Posterior cingulate gyrus (tissue), 11 donors: ENCODE results near the gene RASSF5.

Source experiments
- DNase-seq, 10 donors: peaks; one replicate each; pipeline versions ENCODE4 v3.0.0 to v3.0.0-alpha.2; 2020 to 2021; ENCODE audit warnings: mixed read lengths in 3 of 10
- intact Hi-C: fragments of 100-400 bp; cut with DNase I; formaldehyde crosslinking; loops from one replicate; pipeline ENCODE4 v1.15.1; 2023

The RASSF5 gene

GRCh38 chr1:206507284-206508129 is at the start of gene RASSF5:
Gene RASSF5 (plus strand): TSS chr1:206507531. CDS start chr1:206507603, 72 bp downstream.
- DNase-seq = peak; percentile 43 to 97 (median 82)
- intact Hi-C loops = loop anchor here (10.0 kb wide), 1 partner anchor 47 kb away; no protein-coding TSS in a partner anchor

GRCh38 chr1:206459703-206460102 is 47.6 kb upstream of the RASSF5 start:
- intact Hi-C loops = no loop called here
- no peak for DNase-seq

- intact Hi-C loops = no loop called here
- no peak for DNase-seq
These were observed 46.4 kb upstream of the RASSF5 start for GRCh38 chr1:206460836-206461426.

- DNase-seq = peak in 4 of 10 donors; percentile 73 to 79 (median 73)
- intact Hi-C loops = no loop called here
These were observed 45.5 kb upstream of the RASSF5 start for GRCh38 chr1:206461602-206462455.

GRCh38 chr1:206463137-206463536 is 44.2 kb upstream of the RASSF5 start:
- peak in 1 of 10 donors; percentile 24 for DNase-seq
- intact Hi-C loops = no loop called here

GRCh38 chr1:206463911-206464310 is 43.4 kb upstream of the RASSF5 start:
- peak in 1 of 10 donors; percentile 44 for DNase-seq
- intact Hi-C loops = no loop called here

GRCh38 chr1:206464456-206464964 is 42.8 kb upstream of the RASSF5 start:
- DNase-seq = peak in 2 of 10 donors; percentile 14 to 80
- intact Hi-C loops = no loop called here

- DNase-seq = no peak
- intact Hi-C loops = no loop called here
These were observed 41.4 kb upstream of the RASSF5 start for GRCh38 chr1:206465951-206466350.

- DNase-seq = peak in 5 of 10 donors; percentile 27 to 83 (median 52)
- intact Hi-C loops = no loop called here
These were observed 40.3 kb upstream of the RASSF5 start for GRCh38 chr1:206466840-206467649.

- peak in 5 of 10 donors; percentile 21 to 89 (median 39) for DNase-seq
- intact Hi-C loops = no loop called here
These were observed 39.4 kb upstream of the RASSF5 start for GRCh38 chr1:206467915-206468314.

- intact Hi-C loops = no loop called here
- DNase-seq = no peak
These were observed 38.8 kb upstream of the RASSF5 start for GRCh38 chr1:206468571-206468970.

- peak in 1 of 10 donors; percentile 35 for DNase-seq
- intact Hi-C loops = no loop called here
These were observed 37.9 kb upstream of the RASSF5 start for GRCh38 chr1:206469411-206469932.

GRCh38 chr1:206469933-206470691 is 37.2 kb upstream of the RASSF5 start, which contains the start of gene IKBKE:
Gene IKBKE (plus strand): TSS chr1:206470476. CDS start chr1:206473228, 2,752 bp downstream.
- intact Hi-C loops = no loop called here
- DNase-seq = peak in 7 of 10 donors; percentile 21 to 90 (median 40)

GRCh38 chr1:206470692-206471414 is 36.5 kb upstream of the RASSF5 start:
- peak in 1 of 10 donors; percentile 73 for DNase-seq
- intact Hi-C loops = no loop called here

GRCh38 chr1:206471415-206471801 is 35.9 kb upstream of the RASSF5 start:
- peak in 1 of 10 donors; percentile 55 for DNase-seq
- intact Hi-C loops = no loop called here

GRCh38 chr1:206472024-206472423 is 35.3 kb upstream of the RASSF5 start:
- no peak for DNase-seq
- intact Hi-C loops = no loop called here

- peak in 1 of 10 donors; percentile 88 for DNase-seq
- intact Hi-C loops = no loop called here
These were observed 34.9 kb upstream of the RASSF5 start for GRCh38 chr1:206472454-206472853.

- intact Hi-C loops = no loop called here
- peak in 1 of 10 donors; percentile 71 for DNase-seq
These were observed 34.4 kb upstream of the RASSF5 start for GRCh38 chr1:206472886-206473285.
